Stimulated activated CD8-positive, alpha-beta memory T cell treated with anti-CD3 and anti-CD28 coated beads, Interleukin-4, amount 100 ng/mL, for 4 hours (primary cell): ENCODE data around the gene TNNI2.
"Not testable (repeated sequence)": the region's sequence is repeated elsewhere in the genome, so short reads cannot be mapped to it uniquely, and the experiment has no call there.

Experiments used
- DNase-seq, 2 donors: peaks; one replicate each; pipeline ENCODE4 v3.0.0-alpha.2; 2020; ENCODE audit warnings: low read depth in 2 of 2, low spot score in 1 of 2

The TNNI2 gene

GRCh38 chr11:1883346-1884302 lies 44.8 kb downstream of the TNNI2 start:
- no peak for DNase-seq

- DNase-seq = no peak
Observed at GRCh38 chr11:1884303-1884700, 45.5 kb downstream of the TNNI2 start.

- not testable (repeated sequence) for DNase-seq
Observed at GRCh38 chr11:1886551-1886950, 47.8 kb downstream of the TNNI2 start.

GRCh38 chr11:1887451-1888346 lies 48.9 kb downstream of the TNNI2 start:
- DNase-seq = no peak

- no peak for DNase-seq
Observed at GRCh38 chr11:1888347-1888753, 49.6 kb downstream of the TNNI2 start.

GRCh38 chr11:1888811-1889210 lies 50.0 kb downstream of the TNNI2 start:
- DNase-seq = no peak

GRCh38 chr11:1889224-1889930 lies 50.6 kb downstream of the TNNI2 start:
- peak; percentile 18 to 68 for DNase-seq

- no peak for DNase-seq
Observed at GRCh38 chr11:1889941-1890855, 51.4 kb downstream of the TNNI2 start.
